Keratinocyte (primary cell): ENCODE data around the gene MRPS16. TPM values are rescaled to one million over a fixed set of nuclear protein-coding genes. Genes with fewer than 3 reads are reported as not detected.

ENCODE experiments used
- DNase-seq: peaks from one replicate; pipeline ENCODE4 v3.0.0-alpha.2; 2011; ENCODE audit warnings: low read depth, missing footprints, low spot score
- FAIRE-seq: peaks from 2 replicates; lab custom pipeline; 2011; peaks lifted over from hg19 to GRCh38; lab: Jason Lieb, UNC
- H2AFZ ChIP-seq: 2 replicates; pipeline ENCODE4 v1.6.0; 2012; ENCODE audit warnings: low read length, control low read depth, inconsistent platforms; ENCODE audit not compliant: control insufficient read depth
- H3K27ac ChIP-seq: 2 replicates; pipeline ENCODE4 v1.5.1; 2011; ENCODE audit warnings: low read length; ENCODE audit not compliant: control insufficient read depth, insufficient read depth
- H3K27me3 ChIP-seq: 3 replicates; pipeline ENCODE4 v1.6.0; 2011; ENCODE audit warnings: low read length; ENCODE audit not compliant: control insufficient read depth, insufficient read depth; ENCODE audit errors: extremely low read depth
- H3K36me3 ChIP-seq, 2 experiments: 2 replicates in 1 of 2; 3 replicates in 1 of 2; pipeline ENCODE4 v1.5.1; 2011; ENCODE audit warnings: low read length in 2 of 2, mild to moderate bottlenecking in 1 of 2; ENCODE audit not compliant: control insufficient read depth in 2 of 2, insufficient read depth in 2 of 2; ENCODE audit errors: extremely low read depth in 1 of 2
- H3K4me1 ChIP-seq: 3 replicates; pipeline ENCODE4 v1.5.1; 2011; ENCODE audit warnings: low read length; ENCODE audit not compliant: control insufficient read depth, insufficient read depth; ENCODE audit errors: extremely low read depth
- H3K4me2 ChIP-seq: 3 replicates; pipeline ENCODE4 v1.6.0; 2011; ENCODE audit warnings: low read depth, low read length; ENCODE audit not compliant: control insufficient read depth, insufficient read depth; ENCODE audit errors: extremely low read depth
- H3K4me3 ChIP-seq, 3 experiments: fragments of 200-600 bp in 1 of 3; sonication (generic) in 1 of 3; 2 replicates in 2 of 3; 3 replicates in 1 of 3; pipeline ENCODE4 v1.5.1; 2011 to 2016; ENCODE audit warnings: low read length in 3 of 3, mild to moderate bottlenecking in 3 of 3, control low read depth in 2 of 3, inconsistent platforms in 1 of 3, low read depth in 1 of 3, mixed read lengths in 1 of 3, mixed run types in 1 of 3, moderate library complexity in 1 of 3; ENCODE audit not compliant: control insufficient read depth in 2 of 3, insufficient read depth in 2 of 3; ENCODE audit errors: extremely low read depth in 1 of 3
- H3K79me2 ChIP-seq: 2 replicates; pipeline ENCODE4 v1.6.0; 2012; ENCODE audit warnings: low read length; ENCODE audit not compliant: control insufficient read depth, insufficient read depth
- H3K9ac ChIP-seq: 3 replicates; pipeline ENCODE4 v1.6.0; 2011; ENCODE audit warnings: low read length; ENCODE audit not compliant: control insufficient read depth, insufficient read depth; ENCODE audit errors: extremely low read depth
- H3K9me1 ChIP-seq: 3 replicates; pipeline ENCODE4 v1.6.0; 2011; ENCODE audit warnings: low read length; ENCODE audit not compliant: control insufficient read depth, insufficient read depth; ENCODE audit errors: extremely low read depth
- H3K9me3 ChIP-seq: 2 replicates; pipeline ENCODE4 v1.5.1; 2012; ENCODE audit warnings: low read depth, low read length; ENCODE audit not compliant: control insufficient read depth
- H4K20me1 ChIP-seq: 3 replicates; pipeline ENCODE4 v1.6.0; 2011; ENCODE audit warnings: low read length; ENCODE audit not compliant: control insufficient read depth, insufficient read depth; ENCODE audit errors: extremely low read depth
- CTCF ChIP-seq, 3 experiments: IDR thresholded peaks in 1 of 3; conservative IDR thresholded peaks in 1 of 3; optimal IDR thresholded peaks in 1 of 3; 2 replicates in 2 of 3; 3 replicates in 1 of 3; pipeline versions ENCODE3 to v1.5.1; 2011; ENCODE audit warnings: low read length in 3 of 3, mild to moderate bottlenecking in 3 of 3, moderate library complexity in 2 of 3, control low read depth in 1 of 3, inconsistent platforms in 1 of 3; ENCODE audit not compliant: insufficient read depth in 2 of 3; ENCODE audit errors: extremely low read depth in 1 of 3
- EZH2 ChIP-seq: IDR thresholded peaks from one replicate; pipeline ENCODE4 v1.6.1; 2012; ENCODE audit warnings: inconsistent platforms, mild to moderate bottlenecking, low read length, moderate library complexity
- dilution Hi-C: fragments of 300-500 bp; cut with MboI; formaldehyde crosslinking; loops from one replicate; pipeline ENCODE4 v1.7.0; 2020; ENCODE audit warnings: low sequenced_read_pairs; ENCODE audit not compliant: extremely low pct_ligation_motif_present
- polyA plus RNA-seq, 5 experiments: library from polyadenylated mRNA; depleted of rRNA in 3 of 5; stranded (reverse) in 3 of 5; stranded (forward) in 1 of 5; unstranded in 1 of 5; fragments of >200 nt; gene quantifications; 1 replicate in 1 of 5; 2 replicates in 3 of 5; 3 replicates in 1 of 5; pipeline versions ENCODE4 v1.2.1 to v1.2.3, GENCODE V29; 2011 to 2012; ENCODE audit warnings: missing spikeins in 2 of 5, low read depth in 1 of 5, low replicate concordance in 1 of 5

Gene MRPS16
- polyA plus RNA-seq, 1 donor (not counting 4 experiments of a cell fraction or from before 2014, with no cell fraction given), result 79.2 TPM

GRCh38 chr10:73225518-73225917, 26.9 kb downstream of the MRPS16 start:
- Histone ChIP-seq H3K79me2 (no peaks in the 10 kb centered on the region), H2AFZ (no peak overlapping the region), H3K4me1 (no peaks in the 10 kb centered on the region), H3K9ac (no peak overlapping the region), H3K9me3 (no peaks in the 10 kb centered on the region), H3K9me1 (no peaks in the 10 kb centered on the region), H3K4me2 (no peak overlapping the region), H3K27me3 (no peaks in the 10 kb centered on the region), H4K20me1 (no peaks in the 10 kb centered on the region), H3K36me3 (no peaks in the 10 kb centered on the region), H3K27ac (no peak overlapping the region), H3K4me3 (no peak overlapping the region)
- no peak for DNase-seq
- dilution Hi-C loops, result no loop called here
- no peak for TF ChIP-seq EZH2
- no peak for TF ChIP-seq CTCF (optimal IDR thresholded peaks at IDR 0.05 in 1 of 3, IDR thresholded peaks at IDR 0.05 in 1 of 3, conservative IDR thresholded peaks at IDR 0.05 in 1 of 3; ENCODE audit: extremely low read depth in 1 of 3, insufficient read depth in 2 of 3, low read length in 3 of 3)
- FAIRE-seq, result peak; percentile 36

GRCh38 chr10:73220989-73221388, 31.5 kb downstream of the MRPS16 start:
- no peak overlapping the region for H3K4me3 ChIP-seq
- no peak for TF ChIP-seq EZH2
- no peaks in the 10 kb centered on the region for H3K79me2 ChIP-seq
- no peaks in the 10 kb centered on the region for H3K27me3 ChIP-seq
- no peaks in the 10 kb centered on the region for H3K4me1 ChIP-seq
- H3K36me3 ChIP-seq, result peaks cover 3 to 5% of the 10 kb centered on the region in 2 experiments
- no peak overlapping the region for H3K9ac ChIP-seq
- FAIRE-seq (no peak), DNase-seq (no peak)
- no peak overlapping the region for H2AFZ ChIP-seq
- H3K4me2 ChIP-seq, result no peak overlapping the region
- dilution Hi-C loops, result no loop called here
- H3K27ac ChIP-seq, result no peak overlapping the region
- no peaks in the 10 kb centered on the region for H3K9me3 ChIP-seq
- H4K20me1 ChIP-seq, result no peaks in the 10 kb centered on the region
- no peaks in the 10 kb centered on the region for H3K9me1 ChIP-seq

GRCh38 chr10:73219384-73219783, 33.1 kb downstream of the MRPS16 start:
- Histone ChIP-seq H2AFZ (no peak overlapping the region), H3K36me3 (peaks cover 3 to 5% of the 10 kb centered on the region in 2 experiments), H3K9ac (no peak overlapping the region), H3K9me1 (no peaks in the 10 kb centered on the region), H3K4me1 (no peaks in the 10 kb centered on the region), H3K27ac (no peak overlapping the region), H3K4me2 (no peak overlapping the region), H3K27me3 (no peaks in the 10 kb centered on the region), H4K20me1 (no peaks in the 10 kb centered on the region), H3K4me3 (no peak overlapping the region), H3K9me3 (no peaks in the 10 kb centered on the region), H3K79me2 (no peaks in the 10 kb centered on the region)
- no peak for DNase-seq
- dilution Hi-C loops, result no loop called here
- TF ChIP-seq CTCF (optimal IDR thresholded peaks at IDR 0.05 in 1 of 3, IDR thresholded peaks at IDR 0.05 in 1 of 3, conservative IDR thresholded peaks at IDR 0.05 in 1 of 3; ENCODE audit: extremely low read depth in 1 of 3, insufficient read depth in 2 of 3, low read length in 3 of 3), result no peak
- peak; percentile 57 for FAIRE-seq
